GM19043 (cell line): ENCODE results near the gene SNTB2.

ENCODE experiments used
- ATAC-seq: cut with Tn5 transposase; IDR thresholded peaks from one replicate; pipeline ENCODE4 v1.9.1; 2021; ENCODE audit warnings: low read depth; ENCODE audit not compliant: unreplicated experiment

Gene SNTB2

GRCh38 chr16:69179328-69180010, 7.5 kb upstream of the SNTB2 start:
- ATAC-seq: no peak

GRCh38 chr16:69180011-69180338, 7.0 kb upstream of the SNTB2 start:
- ATAC-seq: no peak

DNA sequence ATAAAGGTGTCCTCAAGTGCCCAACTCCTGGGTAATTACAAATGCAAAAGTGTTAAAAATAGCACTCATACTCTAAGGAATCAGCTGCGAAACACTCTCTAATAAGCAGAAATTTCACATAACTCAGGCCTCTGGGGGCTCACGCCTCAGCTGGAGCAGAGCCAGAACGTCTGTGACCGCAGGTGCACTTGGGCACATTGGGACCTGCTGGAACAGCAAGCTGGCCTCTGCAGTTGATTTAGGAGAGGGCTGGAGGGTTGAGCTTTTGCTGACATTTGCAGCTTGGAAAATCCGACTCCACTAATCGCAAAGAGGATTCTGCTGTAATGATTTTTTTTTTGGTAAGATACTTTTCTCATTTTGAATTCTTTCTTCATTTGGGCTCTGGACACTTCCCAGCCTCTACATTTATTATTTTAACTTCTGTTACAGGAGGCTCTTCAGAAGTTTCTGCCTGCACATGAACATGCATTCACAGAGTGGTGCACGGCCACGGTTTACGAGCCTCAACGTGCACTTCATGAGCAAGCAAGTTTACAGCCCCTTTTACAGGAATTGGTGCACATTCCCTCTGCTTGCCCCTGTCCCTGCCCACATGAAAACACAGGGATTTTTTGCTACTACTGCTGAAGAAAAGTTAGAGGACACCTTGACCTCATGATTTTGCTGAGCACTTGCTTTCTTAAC, 4.1 kb upstream of the SNTB2 start:
- ATAC-seq: no peak

DNA sequence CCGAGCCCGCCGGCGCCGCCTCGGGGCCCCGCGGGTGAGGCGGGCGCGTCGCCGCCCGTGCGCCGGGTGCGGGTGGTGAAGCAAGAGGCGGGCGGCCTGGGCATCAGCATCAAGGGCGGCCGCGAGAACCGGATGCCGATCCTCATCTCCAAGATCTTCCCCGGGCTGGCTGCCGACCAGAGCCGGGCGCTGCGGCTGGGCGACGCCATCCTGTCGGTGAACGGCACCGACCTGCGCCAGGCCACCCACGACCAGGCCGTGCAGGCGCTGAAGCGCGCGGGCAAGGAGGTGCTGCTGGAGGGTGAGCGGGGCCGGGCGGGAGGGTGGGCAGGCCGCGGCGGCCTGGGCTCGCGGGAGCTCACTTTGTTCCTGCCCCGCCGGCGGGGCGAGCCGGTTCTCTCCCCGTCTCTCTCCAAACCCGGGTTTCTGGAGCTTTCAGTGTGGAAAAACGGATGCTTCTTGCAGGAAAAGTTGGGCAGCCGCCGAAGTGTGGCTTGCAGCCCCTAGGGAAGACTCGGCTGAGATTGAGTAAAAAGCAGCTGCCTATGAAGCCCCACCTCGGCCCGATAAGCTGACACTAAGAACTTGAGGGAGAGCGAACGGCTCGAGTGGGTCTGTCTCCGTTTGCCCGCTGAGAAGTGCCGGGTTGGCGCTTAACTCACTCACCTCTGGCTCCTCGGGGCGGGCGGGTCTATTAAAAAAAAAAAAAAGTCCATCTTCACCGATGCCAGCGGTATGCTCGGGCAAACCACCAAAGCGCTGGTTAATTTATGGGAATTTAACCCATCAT, 677 bp downstream of the SNTB2 start:
- peak; percentile 22 for ATAC-seq

DNA sequence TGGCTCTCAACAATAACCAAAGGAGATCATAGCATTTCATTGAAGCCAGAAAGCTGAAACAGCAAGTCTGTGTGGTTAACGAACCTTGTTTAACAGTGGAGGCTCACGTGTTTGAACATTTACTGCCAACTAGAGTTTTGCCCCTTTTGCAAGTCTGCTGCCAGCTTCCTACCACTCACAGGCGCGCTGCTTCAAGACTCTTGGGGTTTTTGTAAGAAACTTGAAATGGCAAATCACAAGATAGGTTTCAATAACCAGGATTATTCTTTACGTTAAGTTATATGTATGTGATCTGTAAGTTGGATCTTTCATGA, 1.2 kb downstream of the SNTB2 start:
- ATAC-seq: no peak

- ATAC-seq: no peak
Observed at GRCh38 chr16:69188716-69189115, 1.8 kb downstream of the SNTB2 start.

- ATAC-seq: no peak
Observed at GRCh38 chr16:69190046-69190588, 3.2 kb downstream of the SNTB2 start.

GRCh38 chr16:69190598-69190997, 3.6 kb downstream of the SNTB2 start:
- no peak for ATAC-seq

- ATAC-seq: no peak
Observed at GRCh38 chr16:69191136-69191535, 4.2 kb downstream of the SNTB2 start.

DNA sequence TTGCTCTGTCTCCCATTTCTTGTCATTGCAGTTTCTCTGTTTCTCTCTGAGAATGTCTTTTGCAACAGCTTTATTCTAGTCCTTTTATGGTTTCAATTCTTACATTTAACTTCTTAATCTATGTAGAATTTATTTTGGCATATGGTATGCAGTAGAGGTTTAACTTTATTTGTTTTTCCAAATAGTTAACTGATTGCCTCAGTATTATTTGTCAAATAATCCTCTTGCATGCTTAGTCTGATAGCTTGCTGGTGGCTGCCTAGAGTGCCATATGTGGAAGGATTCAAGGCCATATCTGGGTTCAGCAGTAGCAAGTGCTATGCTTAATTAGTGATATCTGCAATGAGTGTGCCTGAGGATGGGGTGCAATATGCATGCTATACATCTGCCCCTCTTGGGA, 6.9 kb downstream of the SNTB2 start:
- ATAC-seq: no peak

- ATAC-seq: no peak
Observed at GRCh38 chr16:69194488-69194887, 7.5 kb downstream of the SNTB2 start.

- ATAC-seq: no peak
Observed at GRCh38 chr16:69195369-69196029, 8.5 kb downstream of the SNTB2 start.

DNA sequence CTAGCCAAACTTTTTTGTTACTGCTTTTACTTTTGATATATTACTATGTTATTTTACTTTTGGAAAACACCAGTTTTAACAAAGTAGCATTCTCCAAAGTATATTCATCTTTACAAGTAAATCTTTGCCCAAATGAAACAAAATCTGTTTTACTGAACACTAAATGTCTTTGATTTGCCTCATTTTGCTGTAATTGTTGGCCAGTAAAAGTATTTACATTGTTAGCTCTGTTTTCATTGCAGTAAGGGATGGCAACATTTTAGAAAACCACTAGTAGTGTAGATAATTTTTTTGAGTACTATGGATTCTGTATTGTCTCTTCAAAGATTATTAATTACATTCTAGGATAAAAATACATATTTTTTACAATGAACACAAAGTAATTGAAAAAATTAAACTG, 10.6 kb downstream of the SNTB2 start:
- no peak for ATAC-seq

DNA sequence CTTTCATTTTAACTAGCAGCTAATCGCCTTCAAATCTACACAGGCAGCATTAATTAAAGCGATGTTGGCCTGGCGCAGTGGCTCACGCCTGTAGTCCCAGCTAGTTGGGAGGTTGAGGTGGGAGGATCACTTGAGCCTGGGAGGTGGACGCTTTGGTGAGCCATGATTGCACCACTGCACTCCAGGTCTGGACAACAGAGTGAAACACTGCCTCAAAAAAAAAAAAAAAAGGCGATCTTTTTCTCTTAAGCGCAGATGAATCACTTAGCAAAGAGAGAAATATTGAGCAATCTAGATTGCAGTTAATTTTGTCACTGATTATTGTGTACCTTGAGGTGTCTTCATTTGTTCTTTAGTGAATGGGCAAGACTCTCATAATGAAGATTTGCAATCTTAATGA, 12.4 kb downstream of the SNTB2 start:
- no peak for ATAC-seq

GRCh38 chr16:69201291-69201690, 14.3 kb downstream of the SNTB2 start:
- no peak for ATAC-seq

- no peak for ATAC-seq
Observed at GRCh38 chr16:69201787-69202186, 14.8 kb downstream of the SNTB2 start.

DNA sequence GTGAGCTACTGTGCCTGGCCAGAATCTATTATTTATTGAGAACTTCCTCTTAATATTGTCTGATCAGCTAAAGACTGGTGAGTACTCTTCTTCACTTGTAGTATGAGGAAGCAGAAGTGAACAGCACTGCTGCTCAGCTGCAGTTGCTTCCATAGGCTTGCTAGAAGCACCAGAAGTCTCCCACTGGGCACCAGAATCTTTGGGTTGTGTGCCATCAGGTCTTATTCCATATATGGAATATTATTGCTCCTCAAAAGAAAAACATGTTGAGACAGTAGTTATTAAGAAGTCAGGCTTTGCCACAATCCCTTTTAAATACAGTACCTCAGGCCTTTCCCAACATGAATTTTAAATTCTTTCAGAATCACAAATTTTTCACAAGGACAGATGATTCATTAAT, 17.2 kb downstream of the SNTB2 start:
- ATAC-seq: no peak

GRCh38 chr16:69209735-69210134, 22.8 kb downstream of the SNTB2 start:
- ATAC-seq: no peak

GRCh38 chr16:69217433-69217832, 30.5 kb downstream of the SNTB2 start:
- no peak for ATAC-seq

GRCh38 chr16:69219279-69219678, 32.3 kb downstream of the SNTB2 start:
- no peak for ATAC-seq

DNA sequence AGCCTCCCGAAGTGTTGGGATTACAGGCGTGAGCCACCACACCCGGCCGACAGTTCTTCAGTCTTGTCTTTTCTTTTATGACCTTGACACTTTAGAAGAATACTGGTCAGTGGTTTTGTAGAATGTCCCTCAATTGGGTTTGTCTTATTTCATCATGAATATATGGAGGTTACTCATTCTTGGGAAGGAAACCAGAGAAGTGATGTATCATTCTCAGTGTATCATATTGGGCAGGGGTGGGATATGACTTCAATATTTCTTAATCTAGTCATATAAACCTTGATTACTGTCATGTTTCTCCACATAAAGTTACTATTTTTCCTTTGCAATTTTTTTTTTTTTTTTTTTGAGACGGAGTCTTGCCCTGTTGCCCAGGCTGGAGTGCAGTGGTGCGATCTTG, 36.9 kb downstream of the SNTB2 start:
- no peak for ATAC-seq
